Fibroblast of skin of right quadriceps (primary cell): Measurements from ENCODE around the gene FAM78A.
A peak's percentile ranks its signal among the peaks of the same experiment; 100 is the strongest.
"Not testable (repeated sequence)": the region's sequence is repeated elsewhere in the genome, so short reads cannot be mapped to it uniquely, and the experiment has no call there.

Experiments
- DNase-seq: peaks from one replicate; pipeline ENCODE4 v3.0.0-alpha.2; 2013

FAM78A gene

DNA sequence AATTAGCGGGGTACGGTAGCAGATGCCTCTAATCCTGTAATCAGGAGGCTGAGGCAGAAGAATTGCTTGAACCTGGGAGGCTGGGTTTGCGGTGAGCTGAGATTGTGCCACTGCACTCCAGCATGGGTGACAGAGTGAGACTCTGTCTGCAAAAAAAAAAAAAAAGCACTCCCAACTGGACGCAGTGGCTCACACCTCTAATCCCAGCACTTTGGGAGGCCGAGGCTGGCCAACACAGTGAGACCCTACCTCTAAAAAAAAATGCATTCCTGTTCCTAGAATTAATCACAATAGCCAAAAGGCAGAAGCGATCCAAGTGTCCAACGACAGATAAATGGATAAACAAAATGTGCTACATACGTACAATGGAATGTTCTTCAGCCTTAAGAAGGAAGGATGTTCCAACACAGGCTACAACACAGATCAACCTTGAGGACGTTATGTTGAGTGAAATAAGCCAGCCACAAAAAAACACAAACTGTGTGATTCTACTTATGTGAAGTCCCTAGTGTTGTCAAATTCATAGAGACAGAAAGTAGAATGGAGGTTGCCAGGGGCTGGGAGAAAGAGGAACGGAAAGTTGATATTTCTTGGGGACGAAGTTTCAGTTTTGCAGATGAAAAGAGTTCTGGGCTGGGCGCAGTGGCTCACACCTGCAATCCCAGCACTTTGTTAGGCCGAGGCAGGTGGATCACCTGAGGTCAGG, 13.8 kb downstream of the FAM78A start:
- no peak for DNase-seq

DNA sequence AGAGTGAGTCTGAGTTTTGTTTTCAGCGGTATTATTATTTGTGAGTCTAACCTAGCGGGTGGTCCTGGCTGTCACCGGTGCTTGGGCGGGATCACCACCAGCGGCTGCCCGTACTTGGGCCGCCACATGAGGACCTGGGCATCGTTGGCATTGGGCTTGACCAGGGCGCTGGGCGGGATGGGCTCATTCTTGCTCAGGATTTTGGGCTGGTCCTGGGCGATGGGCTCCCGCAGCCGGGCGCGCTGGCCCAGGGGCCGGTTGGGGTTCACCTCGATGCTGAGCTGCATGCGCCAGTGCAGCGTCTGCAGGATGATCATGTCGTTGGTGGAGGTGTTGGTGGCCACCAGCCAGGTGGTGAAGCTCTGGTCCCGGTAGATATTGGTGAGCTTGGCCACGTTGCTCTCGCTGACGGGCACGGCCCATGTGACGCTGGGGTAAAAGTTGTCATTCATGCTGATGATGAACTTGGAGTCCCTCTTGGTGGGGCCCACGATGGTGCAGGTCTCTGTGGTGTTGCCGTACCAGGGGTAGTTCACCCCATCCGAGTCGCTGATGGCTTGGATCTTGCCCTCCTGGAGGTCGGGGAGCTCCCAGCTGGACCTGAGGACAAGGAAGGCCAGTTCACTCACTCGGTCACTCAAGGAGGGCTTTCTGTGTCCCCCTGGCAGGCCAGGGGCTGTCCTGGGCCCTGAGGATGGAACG, 15.4 kb downstream of the FAM78A start:
- DNase-seq: no peak

DNA sequence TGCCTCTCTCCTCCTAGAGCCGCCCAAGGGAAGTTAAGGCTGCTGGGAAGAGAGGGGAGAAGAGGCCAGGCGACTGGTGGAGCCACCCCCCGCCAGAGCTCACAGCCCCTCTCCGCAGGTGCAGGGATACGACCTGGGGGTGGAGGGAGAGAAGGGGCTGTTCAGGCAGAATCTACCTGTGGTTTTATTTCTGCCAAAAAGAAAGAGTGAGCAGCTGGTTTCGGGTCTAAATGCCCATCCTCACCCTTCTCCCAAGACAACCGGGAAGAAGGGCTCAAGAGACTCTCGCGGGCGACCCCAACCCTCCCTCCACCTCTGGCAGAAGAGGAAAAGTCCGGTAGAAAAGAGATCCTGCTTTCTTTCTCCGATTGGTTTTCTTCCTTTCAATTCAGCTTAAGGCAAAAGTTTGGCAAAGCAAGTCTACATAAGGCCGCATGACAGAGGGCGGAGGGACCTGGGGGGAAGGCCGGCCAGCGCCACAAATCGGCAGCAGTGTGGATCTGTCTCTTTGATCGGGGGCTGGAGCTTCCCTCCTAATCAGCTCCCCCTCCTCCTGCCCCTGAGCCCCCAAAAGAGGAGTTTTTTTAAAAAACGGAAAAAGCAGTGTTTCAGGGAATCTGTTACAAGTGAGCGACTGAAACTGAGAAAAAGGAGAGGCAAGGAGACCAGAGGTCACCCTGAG, 16.3 kb downstream of the FAM78A start:
- no peak for DNase-seq

DNA sequence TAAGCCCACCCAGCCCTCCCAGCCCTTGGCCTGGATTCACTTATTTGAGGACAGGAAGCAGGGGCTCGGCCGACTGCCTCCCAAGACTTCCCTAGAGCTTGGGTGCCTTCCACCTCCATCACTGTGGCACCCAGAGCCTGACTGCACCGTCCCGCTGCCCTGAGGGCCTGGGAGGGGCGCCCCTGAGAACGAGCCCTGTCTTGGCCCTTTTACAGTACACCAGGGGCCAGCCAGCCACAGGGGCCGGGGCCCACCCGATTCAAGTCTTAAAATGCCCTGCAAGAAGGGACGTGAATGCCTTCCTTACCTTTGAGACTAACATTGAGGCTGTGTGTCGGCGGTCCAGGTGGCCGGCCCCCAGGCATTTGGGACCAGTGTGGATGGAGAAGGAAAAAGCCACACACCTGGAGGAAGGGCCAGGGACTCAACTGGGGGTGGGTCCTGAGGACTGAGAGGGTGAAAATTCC, 16.8 kb downstream of the FAM78A start:
- no peak for DNase-seq

DNA sequence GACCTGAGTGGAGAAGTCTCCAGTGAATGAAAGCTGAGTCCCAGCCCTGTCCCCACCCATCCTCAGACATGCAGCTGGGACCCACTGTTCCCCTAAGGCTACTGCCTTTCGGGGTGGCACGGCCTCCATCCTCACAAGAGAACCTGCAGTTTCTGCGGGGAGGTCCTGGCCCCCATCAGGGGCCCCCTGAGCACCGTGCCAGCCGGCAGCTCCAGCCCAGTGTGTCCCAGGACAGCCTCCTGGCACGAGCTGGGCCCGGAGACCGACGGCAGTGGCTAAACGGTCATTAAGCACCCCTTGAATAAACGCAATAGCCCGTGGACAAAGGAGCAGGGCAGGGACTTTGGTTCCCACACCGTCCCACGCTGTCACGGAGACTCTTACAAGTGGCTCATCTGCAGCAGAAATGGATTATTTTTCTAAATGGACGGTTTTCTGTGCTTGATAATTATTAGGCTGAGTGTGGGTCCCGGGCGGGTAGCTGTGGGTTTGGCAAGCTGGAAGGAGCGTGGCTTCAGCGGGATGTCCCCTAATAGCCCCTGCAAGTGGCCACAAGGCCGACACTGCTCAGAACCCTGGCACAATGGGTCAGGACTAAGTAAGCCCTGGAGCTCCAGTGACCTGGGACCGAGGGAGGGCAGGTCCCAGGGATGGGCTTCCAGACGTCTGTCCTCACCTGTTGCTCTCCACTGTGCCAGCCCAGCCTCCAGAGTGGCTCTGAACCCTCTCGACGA, 17.4 kb downstream of the FAM78A start:
- DNase-seq: no peak

DNA sequence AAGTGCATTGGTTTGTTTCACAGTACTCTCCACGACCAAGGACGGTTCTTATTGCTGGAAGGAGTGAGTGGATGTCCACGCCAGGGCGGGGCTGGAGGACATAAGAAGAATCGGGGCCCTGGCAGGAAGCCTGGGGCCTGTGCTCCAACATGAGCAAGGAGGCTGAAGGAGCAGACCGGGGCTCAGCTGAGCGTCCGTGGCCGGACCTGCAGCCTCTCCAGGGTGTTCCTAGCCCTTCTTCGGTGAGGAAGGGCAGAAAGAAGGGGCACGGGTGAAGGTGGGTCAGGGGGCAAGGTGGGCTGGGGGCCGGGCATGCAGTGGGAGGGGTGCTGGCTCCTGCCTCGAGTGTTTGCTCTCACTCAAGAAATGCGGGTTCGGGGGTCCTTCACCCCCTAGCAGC, 18.1 kb downstream of the FAM78A start:
- DNase-seq: no peak

DNA sequence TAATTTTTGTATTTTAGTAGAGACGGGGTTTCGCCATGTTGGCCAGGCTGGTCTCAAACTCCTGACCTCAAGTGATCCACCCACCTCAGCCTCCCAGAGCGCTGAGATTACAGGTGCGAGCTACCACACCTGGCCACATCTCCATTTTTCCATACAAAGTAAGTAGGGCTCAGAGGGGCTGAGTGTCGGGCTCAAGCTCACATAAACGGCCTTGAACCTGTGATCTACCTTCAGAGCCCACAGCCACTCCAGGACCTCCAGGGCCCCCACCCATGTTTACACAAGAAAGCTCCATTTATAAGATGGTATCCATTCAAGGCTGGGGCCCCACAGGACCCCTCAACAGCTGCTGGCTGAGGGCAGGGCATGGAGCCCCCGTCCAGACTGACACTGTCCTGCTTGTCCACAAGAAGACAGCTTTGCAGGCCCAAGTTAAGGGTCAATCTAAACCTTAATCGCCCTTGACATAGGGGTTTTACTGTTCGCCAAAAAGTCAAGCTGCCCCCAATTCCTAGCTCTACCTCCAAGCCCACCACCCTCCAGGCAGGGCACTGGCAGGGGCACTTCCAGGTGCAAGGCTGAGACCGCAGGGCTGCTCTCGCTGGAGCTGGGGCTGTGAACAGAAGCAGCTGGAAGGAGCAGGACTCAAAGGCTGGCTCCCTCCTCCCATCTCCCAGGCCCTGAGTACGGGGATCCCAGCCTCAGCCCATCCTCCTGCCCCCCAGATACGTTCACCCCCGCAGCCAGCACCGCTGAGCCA, 18.9 kb downstream of the FAM78A start:
- DNase-seq: no peak

DNA sequence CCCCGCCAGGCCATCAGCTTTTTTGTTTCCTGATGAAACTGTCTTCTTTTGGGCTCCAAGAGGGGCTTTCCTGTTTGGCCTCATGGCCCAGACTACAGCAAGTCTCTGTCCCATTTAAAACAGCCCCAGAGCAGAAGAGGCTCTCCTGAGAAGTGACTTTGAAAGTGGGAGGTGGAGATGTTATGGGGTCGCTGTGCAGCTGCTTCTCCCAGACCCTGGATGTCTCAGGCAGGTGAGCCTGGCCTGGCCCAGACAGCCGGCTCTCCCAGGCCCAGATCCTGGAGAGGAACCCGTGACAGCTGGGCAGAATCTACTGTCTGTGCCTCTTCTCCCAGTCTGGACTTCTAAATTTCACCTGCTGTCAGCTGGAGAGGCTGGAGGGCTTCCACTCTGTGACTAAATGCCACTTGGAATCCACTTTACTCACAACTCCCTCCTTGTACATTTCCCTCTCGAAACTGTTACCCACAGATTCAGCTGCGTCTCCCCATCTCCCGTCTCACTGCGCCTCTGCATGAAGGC, 20.6 kb downstream of the FAM78A start:
- DNase-seq: no peak

DNA sequence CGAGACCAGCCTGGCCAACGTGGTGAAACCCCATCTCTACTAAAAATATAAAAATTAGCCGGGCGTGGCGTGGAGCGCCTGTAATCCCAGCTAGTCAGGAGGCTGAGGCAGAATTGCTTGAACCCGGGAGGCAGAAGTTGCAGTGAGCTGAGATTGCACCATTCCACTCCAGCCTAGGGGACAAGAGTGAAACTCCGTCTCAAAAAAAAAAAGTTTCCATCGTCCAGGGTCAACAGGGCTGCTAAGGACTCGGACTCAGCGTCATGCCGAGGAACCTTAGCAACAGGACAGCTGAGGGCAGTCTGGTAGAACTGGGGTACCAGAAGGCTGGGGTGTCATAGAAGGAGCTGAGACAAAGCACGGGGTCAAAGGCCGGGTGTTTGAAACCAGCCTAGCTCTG, 21.7 kb downstream of the FAM78A start:
- DNase-seq: no peak

DNA sequence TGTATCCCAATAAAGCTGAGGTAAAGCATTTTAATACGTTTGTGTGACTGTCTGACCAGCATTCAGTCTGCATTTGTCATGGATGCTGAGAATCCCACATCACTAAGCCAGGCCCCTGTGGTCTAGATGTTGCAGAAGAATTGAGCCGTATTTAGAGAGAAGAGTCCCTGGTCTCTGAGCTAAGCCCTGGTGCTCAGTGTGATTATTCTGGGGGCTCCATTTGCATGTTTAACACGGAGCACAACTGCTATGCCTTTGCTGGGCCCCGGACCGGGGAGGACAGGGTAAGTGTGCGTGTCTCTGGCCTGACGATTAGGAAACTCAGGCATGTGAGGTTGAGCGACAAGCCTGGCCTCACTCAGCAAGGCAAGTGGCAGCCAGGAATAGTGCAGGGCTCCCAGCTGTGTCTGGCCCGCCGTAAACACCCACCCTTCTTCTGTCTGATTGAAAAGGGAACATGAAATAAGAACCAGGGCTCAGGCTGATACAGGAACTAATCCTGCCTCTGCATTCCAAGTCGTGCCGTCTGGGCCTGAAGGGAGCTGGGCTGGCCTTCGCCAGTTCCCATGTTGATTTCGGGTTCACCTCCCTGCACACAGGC, 22.3 kb downstream of the FAM78A start:
- DNase-seq: peak; percentile 64

DNA sequence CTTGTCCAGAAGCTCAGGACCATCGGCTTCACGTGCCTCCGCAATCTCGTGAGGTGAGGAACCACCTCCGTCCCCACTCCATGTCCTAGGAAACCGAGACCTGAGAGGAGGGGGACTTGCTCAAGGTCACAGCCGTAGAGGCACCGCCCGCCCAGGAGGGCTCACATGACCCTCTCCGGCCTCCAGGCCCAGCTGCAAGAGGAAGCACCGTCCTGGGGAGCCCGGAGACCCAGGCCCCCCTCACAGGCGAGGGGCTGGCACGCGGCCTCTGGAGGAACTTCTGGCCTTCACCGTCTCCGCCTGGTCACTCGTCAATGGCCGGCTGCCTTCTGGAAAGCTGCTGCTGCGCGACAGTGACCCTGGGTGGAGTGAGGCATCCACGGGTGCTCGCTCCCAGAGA, 24.2 kb downstream of the FAM78A start:
- DNase-seq: no peak

DNA sequence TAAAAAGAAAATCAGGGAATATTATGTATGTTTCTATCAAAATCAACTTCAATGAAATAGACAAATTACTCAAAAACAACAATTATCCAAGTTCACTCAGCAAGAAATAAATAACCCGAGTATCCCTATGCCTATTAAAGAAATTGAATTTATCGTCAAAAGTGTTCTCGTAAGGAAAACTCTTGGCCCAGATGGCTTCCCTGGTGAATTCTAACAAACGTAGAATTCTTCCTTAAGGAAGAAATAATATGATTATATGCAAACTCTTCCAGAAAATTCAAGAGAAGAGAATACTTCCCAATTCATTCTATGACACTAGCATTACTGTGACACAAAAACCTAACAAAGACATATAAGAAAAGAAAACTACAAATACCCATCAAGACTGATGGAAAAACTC, 29.7 kb downstream of the FAM78A start:
- no peak for DNase-seq

DNA sequence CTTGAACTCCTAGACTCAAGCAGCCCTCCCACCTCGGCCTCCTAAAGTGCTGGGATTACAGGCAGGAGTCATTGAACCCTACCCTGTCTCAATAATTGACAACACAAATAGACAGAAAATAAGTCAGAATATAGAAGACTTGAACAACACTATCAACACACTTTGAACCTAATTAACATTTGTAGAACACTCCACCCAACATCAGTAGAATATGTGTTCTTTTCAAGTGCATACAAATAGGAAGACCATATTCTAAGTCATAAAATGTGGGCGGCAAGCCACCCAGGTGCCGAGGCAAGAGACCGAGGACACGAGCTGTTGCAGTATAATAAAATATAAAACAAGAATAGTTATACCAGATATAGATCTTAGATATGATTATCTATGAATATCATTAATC, 32.0 kb downstream of the FAM78A start:
- DNase-seq: not testable (repeated sequence)

DNA sequence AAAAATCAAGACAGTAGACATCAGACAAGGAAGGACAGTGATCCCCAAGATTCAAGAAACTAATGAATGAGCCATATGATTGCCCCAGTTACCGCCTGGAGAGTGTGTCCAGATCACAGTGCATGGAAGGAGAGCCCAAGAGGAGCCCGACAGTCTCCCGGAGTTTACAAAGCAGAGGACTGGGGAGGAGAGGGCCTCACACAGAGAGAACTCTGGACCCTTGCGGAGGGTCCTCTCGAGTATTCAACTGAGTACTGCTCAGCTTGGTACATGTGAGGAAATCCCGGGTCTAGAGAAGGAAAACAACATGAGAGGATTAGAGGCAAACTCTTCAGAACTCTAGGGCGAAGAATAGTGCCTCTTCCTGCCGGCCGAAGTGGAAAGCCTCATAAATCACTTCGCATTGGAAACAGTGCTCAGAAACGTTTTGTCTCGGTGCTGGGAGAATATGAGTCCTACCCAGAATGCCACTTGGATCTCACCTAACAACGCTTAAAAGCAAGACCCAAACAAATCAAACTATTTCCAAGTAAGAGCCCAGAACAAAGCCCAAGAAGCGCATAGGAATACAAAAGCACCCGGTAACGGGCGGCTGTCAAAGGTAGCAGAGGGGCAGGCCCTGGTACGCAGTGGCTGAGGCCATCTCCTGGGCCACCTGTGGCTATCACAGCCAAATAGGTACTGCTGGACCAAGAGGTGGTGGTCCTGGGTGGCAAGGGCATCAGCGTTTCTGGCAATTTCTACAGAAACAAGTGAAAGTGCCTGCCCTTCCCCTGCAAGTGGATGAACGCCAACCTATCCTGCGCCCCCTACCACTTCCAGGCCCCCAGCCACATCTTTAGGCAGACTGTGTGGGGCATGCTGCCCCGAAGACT, 36.0 kb downstream of the FAM78A start:
- no peak for DNase-seq

DNA sequence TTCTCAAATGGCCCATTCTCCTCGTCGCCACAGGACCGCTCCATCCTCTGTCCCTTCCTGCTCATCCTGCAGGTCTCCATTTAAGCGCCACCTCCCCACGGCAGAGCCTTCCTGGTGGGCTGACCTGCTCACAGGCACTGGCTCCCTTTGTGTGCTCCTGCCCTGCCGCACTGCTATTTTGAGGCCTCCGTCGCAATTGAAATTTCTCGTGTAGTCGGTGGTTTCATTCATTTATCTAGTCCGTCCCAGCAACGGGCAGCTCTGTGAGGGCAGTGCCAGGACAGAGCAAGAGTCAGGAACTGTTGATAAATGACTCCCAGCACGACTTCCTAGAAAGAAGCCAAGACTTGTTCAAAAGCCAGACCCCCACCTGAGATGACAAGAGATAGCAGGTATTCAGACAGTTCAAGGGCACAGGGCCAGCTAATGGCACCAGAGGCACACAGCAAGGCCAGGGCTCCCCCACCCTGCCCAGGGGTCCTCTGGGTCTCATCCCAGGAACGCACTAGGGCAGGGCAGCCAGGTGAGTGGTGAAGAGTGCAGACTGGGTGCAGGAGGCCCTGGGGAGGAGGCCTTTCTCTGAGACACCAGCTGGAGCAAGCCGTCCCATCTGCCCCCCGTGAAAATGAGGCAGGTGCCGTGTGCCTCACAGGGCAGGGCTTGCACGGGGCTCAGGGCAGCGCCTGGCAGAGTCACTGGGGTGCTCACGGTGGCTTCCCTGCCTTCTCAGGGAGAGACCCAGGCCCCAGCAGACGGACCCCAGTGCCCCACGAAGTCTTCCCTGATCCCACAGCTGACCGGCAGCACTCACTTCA, 36.9 kb downstream of the FAM78A start:
- DNase-seq: no peak

DNA sequence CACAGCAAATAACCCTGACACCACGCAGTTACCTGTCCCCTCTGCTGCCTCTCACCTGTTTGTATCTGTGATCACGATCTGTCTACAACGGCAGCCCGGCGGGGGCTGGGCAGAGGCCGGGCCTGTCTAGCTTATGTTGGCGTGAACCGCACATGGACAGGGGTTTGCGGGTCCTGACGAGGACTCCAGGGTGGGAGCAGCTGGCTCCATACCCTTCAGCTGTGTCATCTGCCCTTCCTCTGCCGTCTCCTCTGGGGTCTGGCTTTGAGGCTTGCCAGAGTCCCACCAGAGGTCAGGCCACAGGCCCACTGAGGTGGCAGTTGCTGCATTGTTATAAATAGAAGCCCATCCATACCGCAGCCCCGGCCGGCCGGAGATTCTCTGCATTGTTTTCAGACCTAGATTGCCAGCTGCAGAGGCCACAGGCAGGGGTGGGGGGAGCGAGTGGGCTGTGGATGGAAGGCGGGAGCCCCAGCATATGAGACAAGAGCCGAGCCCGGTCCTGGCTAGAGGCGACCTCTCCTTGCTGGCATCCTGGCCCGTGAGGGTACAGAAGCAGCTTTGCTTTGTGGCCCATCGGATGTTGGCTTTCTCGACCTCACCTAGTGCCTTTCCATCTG, 37.8 kb downstream of the FAM78A start:
- DNase-seq: peak; percentile 30

DNA sequence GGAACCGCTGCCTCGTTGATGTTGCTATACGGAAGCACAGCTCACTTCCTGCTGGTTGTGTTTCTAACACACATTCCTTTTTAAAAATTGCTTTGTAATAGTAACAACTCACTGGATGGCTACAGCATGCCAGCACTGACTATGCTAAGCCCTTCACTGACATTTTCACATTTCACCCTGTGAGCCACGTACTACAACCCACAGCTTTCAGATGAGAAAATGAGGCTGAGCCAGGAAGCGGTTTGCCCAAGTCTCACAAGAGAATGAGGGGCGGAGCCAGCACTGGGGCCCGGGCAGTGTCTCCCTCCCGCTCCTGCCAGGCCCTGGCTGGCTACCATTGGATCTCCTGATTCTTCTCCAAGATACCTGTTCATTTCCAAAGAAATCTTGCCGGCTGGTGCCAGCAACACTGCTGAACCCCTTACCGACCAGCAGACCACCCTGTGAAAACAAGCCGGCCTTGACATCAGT, 38.3 kb downstream of the FAM78A start:
- peak; percentile 79 for DNase-seq

DNA sequence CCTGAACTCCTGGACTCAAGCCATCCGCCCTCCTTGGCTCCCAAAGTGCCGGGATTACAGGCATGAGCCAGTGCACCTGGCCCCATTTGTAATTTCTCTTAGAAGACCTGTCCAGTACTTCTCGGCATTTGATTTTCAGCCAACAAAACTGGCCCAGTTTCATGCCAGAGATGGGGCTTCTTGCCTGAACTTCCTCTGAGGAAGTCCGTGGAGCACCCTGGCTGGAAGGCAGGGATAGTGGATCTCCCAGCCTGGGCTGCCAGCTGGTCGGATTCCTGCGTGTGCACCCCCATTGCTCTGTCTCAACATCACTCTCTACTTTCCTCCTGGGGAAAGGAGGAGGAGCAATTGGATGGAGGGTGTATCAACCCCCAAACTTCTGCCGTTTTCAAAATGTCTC, 39.0 kb downstream of the FAM78A start:
- DNase-seq: no peak

DNA sequence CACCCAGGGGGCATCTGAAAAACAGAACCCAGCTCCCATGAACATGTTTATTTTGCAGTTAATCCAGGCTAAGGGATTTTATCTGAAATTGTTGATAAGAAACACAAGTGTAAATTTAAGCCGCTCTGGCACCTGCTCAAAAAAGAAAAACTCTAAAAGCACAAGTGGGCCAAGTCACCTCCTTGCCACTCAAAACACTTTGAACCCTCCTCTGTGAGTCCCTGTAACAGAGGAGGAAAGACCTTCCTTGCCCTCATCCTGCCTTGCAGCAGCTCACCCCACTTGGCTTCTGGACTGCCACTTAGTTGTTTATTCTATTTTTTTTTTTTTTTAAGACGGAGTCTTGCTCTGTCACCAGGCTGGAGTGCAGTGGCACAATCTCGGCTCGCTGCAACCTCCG, 39.5 kb downstream of the FAM78A start:
- no peak for DNase-seq
